ENCODE measurements around the gene TRIM38.
"Not testable (repeated sequence)": the region's sequence is repeated elsewhere in the genome, so short reads cannot be mapped to it uniquely, and the experiment has no call there.

TRIM38 gene

GRCh38 chr6:25943887-25944286, 18.7 kb upstream of the TRIM38 start:
- no peak for DNase-seq

DNA sequence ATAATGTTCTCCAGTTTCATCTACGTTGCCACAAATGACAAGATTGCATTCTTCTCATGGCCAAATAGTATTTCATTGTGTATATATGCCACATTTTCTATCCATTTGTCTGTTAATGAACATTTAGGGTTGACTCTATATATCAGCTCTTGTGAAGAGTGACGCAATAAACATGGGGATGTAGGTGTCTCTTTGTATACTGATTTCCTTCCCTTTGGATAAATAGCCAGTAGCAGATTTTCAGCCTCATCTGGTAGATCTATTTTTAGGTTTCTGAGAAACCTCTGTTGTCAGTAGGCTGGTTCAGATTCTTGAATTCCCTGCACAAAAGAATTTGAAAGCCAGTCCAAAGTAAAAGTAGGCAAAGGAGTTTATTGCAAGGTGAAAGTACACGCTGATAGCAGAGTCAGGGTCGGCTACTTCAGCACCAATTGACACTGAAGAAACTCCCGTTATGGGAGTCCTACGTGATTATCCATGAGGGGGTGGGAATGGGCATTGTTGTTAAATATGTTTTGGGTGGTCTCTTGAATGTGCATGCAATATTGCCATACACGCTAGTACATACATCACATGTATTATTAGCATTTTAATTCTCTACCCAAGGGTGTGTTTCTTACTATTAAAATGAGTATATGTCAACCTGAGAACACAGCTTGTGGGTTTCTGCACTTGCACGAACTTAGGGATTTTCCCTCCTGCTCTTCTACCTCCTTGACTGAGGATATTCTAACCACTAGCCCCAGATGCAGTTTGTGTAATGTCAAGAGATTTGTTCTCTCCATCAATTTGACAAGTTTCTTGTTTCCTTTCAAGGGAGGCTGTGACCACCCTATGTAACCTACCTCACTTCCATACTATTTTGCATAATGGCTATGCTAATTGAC, 17.7 kb upstream of the TRIM38 start:
- no peak for DNase-seq

DNA sequence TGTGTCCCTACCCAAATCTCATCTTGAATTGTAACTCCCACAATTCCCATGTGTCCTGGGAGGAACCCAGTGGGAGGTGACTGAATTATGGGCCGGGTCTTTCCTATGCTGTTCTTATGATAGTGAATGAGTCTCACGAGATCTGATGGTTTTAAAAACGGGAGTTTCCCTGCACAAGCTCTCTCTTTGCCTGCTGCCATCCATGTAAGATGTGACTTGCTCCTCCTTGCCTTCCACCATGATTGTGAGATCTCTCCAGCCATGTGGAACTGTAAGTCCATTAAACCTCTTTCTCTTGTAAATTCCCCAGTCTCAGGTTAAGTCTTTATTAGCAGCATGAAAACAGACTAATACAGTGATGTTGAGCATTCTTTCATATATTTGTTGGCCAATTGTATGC, 16.9 kb upstream of the TRIM38 start:
- not testable (repeated sequence) for DNase-seq

- DNase-seq, result no peak
Observed at GRCh38 chr6:25946631-25947030, 16.0 kb upstream of the TRIM38 start.

DNA sequence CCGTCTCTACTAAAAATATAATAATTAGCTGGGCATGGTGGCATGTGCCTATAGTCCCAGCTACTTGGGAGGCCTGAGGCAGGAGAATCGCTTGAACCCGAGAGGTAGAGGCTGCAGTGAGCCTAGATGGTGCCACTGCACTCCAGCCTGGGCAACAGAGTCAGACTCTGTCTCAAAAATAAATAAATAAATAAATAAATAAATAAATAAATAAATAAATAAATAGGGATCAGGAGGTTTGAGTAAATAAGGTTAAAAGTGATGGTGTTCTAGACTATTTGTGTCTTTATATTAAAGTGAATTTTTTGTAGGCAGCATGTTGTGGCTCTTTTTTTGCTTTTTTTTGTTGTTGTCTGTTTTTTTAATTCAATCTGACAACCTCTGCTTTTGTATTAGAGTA, 15.1 kb upstream of the TRIM38 start:
- DNase-seq, result not testable (repeated sequence)

GRCh38 chr6:25949695-25950094, 12.9 kb upstream of the TRIM38 start:
- no peak for DNase-seq

DNA sequence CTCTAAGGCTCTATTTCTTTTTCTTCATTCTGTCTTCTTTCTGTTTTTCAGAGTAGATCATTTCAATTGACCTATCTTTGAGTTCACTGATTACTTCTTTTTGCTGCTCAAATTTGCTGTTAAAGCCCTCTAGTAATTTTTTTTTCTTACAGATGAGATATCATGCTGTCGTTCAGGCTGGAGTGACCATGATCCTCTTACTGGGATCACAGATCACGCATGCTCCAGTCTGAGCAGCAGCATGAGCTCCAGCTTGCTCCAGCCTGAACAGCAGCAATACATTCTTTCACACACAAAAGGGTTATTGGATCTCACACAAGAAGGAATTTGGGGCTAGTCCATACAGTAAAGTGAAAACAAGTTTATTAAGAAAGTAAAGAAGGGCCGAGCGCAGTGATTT, 12.3 kb upstream of the TRIM38 start:
- no peak for DNase-seq

GRCh38 chr6:25951296-25952032, 11.1 kb upstream of the TRIM38 start:
- no peak for DNase-seq

GRCh38 chr6:25952535-25952934, 10.1 kb upstream of the TRIM38 start:
- no peak for DNase-seq

DNA sequence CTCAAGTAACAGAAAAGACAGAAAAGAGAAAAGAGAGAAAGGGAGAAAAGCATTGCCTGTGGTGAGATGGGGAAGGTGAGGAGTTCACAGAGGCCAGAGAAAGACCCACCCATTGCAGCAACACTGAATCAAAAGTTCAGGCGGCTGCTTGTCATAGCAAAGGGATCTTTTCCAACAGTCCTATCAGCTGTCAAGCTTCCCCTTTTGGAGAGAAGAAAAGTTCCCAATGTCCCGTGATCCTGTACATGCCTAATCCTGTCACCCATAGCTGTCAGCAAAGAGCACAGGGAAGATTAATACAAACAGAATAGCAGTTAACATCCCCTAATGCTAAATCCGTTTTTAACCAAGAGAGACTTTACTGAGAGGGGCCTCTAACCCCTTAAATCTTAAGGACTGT, 8.9 kb upstream of the TRIM38 start:
- no peak for DNase-seq

DNA sequence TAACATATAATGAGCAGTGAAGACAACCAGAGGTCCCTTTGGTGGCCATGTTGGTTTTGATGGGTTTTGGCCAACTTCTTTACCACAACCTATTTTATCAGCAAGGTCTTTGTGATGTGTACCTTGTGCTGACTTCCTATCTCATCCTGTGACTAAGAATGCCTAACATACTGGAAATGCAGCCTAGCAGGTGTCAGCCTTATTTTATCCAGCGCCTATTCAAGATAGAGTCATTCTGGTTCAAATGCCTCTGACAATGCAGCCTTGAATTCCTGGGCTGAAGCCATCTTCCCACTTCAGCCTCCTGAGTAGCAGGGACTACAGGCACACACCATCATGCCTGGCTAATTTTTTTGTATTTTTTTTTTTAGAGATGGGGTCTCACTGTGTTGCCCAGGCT, 7.8 kb upstream of the TRIM38 start:
- no peak for DNase-seq

- no peak for DNase-seq
Observed at GRCh38 chr6:25956226-25956625, 6.4 kb upstream of the TRIM38 start.

DNA sequence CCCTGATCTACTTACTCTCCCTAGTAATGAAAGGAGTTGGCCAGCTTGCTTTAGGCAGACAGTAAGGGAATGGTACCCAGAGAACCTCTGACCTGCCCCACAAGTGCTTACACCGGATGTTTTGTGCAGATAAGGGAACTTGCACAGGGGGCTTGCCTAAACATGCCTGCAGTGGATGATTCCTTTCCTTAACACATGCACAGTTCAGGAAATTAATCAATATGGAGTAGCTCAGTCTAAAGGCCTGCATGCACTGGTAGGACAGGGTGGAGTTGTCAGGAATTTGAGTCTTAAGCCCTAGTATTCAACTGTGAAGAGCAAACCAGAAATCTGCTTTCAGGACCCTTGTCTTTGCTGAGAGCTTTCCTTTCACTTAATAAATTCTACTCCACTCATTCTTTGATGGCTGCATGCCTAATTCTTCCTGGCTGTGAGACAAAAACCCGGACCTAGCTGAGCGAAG, 3.9 kb upstream of the TRIM38 start:
- no peak for DNase-seq

- DNase-seq, result no peak
Observed at GRCh38 chr6:25959890-25960536, 2.6 kb upstream of the TRIM38 start.

GRCh38 chr6:25960734-25961133, 1.9 kb upstream of the TRIM38 start:
- peak; percentile 43 to 60 for DNase-seq

- DNase-seq, result no peak
Observed at GRCh38 chr6:25961619-25962148, 918 bp upstream of the TRIM38 start.

DNA sequence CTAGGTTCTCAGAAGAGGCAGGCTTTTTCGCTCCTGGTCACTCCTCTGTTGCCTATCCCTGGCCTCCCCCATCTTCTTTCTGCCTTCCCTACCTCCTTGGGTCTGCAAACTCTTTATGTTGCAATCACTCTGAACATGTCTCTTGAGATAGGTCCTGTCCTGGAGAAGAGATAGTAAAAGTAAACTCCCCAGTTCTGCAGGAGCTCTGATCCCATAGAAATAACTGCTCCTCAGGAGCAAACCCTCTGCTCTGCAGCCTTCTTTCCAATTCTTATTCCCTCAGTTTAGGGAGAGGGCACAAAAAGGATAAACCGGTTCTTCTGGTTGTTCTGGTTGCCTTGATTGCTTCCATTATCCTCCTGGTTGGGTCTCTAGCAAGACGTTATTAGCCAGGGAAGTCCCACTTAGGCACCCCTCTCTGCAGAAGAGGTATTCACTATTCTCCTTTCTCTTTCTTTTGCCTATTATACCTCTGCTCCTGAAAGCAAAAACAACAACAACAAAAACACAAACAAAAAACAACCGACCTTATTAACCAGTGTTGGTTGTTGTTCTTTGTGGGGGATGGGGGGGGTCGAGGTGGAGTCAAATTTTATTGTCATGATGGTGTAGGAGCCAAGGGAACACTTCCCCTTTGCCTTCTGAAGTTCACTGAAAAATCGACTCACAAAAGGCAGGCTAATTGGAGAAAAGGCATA, 973 bp downstream of the TRIM38 start:
- DNase-seq, result no peak

DNA sequence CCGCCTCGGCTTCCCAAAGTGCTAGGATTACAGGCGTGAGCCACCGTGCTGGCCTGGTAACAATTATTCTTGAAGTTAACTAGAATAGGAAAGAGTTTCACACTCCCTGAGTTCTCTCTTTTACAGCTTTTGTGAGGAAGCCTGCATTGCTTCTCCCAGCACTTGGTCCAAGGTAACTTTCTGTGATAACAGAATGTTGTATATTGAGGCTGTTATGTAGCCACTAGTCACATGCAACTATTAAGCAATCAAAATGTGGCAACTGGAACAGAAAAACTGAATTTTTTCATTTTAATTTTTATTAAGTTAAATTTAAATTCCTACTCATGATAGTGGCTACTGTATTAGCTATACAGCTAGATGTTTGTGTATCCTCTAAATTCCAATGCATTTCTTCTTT, 2.5 kb downstream of the TRIM38 start:
- no peak for DNase-seq

GRCh38 chr6:25966711-25967110, 4.1 kb downstream of the TRIM38 start:
- DNase-seq, result no peak

DNA sequence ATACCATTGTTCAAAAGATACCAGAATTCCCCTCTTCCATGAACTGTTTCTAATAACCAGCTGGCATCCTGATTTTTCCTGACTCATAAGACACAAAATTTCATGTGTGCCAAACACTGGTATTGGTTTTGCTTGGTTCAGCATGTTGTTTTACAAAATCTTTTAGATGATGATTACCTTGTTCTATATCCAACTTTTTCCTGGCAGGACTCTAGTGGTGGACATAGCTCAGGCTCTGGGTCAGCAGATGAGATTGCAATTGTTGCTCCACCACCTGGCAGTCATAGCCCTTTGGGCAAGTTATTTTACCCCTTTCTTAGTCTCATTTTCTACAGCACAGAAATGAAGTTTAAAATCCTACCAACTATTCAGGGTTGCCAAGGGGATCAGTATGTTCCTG, 6.2 kb downstream of the TRIM38 start:
- no peak for DNase-seq

- no peak for DNase-seq
Observed at GRCh38 chr6:25971187-25971821, 8.7 kb downstream of the TRIM38 start.

GRCh38 chr6:25972128-25972527, 9.5 kb downstream of the TRIM38 start:
- no peak for DNase-seq

All from stimulated activated CD4-positive, alpha-beta T cell treated with anti-CD3 and anti-CD28 coated beads, Interleukin-2, amount 100 ng/mL, for 48 hours (primary cell).